Ovary (tissue), 3 donors: ENCODE data around the gene THBS3.

Source experiments
- EP300 ChIP-seq: sonication (generic); formaldehyde crosslinking; IDR thresholded peaks from one replicate; pipeline ENCODE4 v1.6.1; 2017; ENCODE audit warnings: antibody characterized with exemption
- TF ChIP-seq, protein P1 (sequence below), 3 donors: fragments of 450-650 bp in 2 of 3; fragments of 200-600 bp in 1 of 3; IDR thresholded peaks; one replicate each; pipeline versions ENCODE4 v1.5.1 to v1.8.0; 2016 to 2022; ENCODE audit warnings: antibody characterized with exemption in 3 of 3, mild to moderate bottlenecking in 1 of 3
- donor health status: DM: no; HTN: no; CAD: no.

- TF ChIP-seq, protein P1, sequence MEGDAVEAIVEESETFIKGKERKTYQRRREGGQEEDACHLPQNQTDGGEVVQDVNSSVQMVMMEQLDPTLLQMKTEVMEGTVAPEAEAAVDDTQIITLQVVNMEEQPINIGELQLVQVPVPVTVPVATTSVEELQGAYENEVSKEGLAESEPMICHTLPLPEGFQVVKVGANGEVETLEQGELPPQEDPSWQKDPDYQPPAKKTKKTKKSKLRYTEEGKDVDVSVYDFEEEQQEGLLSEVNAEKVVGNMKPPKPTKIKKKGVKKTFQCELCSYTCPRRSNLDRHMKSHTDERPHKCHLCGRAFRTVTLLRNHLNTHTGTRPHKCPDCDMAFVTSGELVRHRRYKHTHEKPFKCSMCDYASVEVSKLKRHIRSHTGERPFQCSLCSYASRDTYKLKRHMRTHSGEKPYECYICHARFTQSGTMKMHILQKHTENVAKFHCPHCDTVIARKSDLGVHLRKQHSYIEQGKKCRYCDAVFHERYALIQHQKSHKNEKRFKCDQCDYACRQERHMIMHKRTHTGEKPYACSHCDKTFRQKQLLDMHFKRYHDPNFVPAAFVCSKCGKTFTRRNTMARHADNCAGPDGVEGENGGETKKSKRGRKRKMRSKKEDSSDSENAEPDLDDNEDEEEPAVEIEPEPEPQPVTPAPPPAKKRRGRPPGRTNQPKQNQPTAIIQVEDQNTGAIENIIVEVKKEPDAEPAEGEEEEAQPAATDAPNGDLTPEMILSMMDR (IDR thresholded peaks at IDR 0.05) = no peak
- no peak for TF ChIP-seq EP300
Observed at GRCh38 chr1:155241069-155241679, 33.5 kb upstream of the THBS3 start.
